ENCODE data around the gene HPCA. TPM values are rescaled to one million over a fixed set of nuclear protein-coding genes. Genes with fewer than 3 reads are reported as not detected.

Gene HPCA
- total RNA-seq, 1 experiment from 2014 or later: not detected

DNA sequence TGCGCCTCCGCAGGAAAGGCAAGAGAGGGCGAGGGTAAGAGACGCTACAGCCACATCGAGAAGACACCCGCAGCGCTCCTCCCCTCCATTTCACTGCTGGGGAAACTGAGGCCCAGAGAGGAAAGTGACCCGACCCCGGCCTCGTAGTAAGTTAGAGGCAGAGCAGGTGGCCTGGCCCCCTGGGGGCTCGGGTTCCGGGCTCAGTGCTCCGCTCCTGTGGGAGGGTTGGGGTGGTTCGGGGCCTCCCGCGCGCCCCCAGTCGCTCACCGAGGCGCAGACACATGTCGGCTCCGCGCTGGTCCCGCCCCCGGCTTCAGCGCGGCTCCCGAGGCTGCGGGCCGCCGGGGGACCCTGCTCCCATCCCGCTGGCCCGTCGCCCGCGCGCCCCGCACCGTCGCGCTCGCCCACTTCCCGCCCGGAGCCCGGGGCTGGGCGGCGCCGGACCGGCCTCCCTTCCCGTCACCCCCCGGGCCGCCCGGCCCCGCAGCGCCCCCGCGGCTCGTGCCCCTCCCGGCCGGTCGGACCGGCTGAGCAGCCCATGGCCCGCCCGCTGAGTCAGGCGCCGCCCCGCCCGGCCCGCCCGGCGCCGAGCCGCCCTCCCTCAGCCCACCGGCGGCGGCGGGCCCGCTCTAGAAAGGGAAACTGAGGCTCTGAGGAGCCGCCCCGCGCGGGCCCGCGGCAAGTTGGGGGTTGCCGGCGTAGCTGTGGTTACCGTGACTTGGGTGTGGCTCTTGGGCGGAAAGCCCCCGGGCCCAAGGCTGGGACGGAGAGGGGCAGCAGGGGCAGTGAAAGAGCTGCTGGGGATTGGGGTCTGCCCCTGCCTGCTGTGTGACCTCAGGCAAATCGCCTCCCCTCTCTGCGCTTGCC is 14.9 kb downstream of the HPCA start, which contains the start of gene TMEM54:
Gene TMEM54 (minus strand): TSS at position 434 of the 867 bp plus-strand sequence. CDS start 151 bp downstream, at position 283.
- no peaks in the 10 kb centered on the region for H3K27me3 Mint-ChIP-seq (ENCODE audit: unreplicated experiment)
- BruUV-seq (replicated peaks): TSS peak; percentile 63
- peaks cover 26% of the 10 kb centered on the region for H3K36me3 Mint-ChIP-seq (ENCODE audit: insufficient read depth, unreplicated experiment)
- CTCF ChIA-PET: interaction anchor here (0.6 kb wide), 1 partner anchor 380 kb away, joined by 3 read pairs; no protein-coding TSS in a partner anchor
- H3K4me3 Mint-ChIP-seq (ENCODE audit: low read depth, unreplicated experiment): peak within 1 kb of the TSS; percentile 81
- intact Hi-C loops (cut with micrococcal nuclease; ENCODE audit: unreplicated experiment): no loop called here
- H3K9me3 Mint-ChIP-seq (ENCODE audit: low read depth, unreplicated experiment): no peaks in the 10 kb centered on the region
- DNase-seq: peak; percentile 87
- TF ChIP-seq, protein P1, sequence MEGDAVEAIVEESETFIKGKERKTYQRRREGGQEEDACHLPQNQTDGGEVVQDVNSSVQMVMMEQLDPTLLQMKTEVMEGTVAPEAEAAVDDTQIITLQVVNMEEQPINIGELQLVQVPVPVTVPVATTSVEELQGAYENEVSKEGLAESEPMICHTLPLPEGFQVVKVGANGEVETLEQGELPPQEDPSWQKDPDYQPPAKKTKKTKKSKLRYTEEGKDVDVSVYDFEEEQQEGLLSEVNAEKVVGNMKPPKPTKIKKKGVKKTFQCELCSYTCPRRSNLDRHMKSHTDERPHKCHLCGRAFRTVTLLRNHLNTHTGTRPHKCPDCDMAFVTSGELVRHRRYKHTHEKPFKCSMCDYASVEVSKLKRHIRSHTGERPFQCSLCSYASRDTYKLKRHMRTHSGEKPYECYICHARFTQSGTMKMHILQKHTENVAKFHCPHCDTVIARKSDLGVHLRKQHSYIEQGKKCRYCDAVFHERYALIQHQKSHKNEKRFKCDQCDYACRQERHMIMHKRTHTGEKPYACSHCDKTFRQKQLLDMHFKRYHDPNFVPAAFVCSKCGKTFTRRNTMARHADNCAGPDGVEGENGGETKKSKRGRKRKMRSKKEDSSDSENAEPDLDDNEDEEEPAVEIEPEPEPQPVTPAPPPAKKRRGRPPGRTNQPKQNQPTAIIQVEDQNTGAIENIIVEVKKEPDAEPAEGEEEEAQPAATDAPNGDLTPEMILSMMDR (IDR thresholded peaks at IDR 0.05; ENCODE audit: unreplicated experiment): no peak
- peak within 1 kb of the TSS; percentile 79 for H3K27ac Mint-ChIP-seq (ENCODE audit: unreplicated experiment)
- H3K4me1 Mint-ChIP-seq (ENCODE audit: low read depth, unreplicated experiment): peaks cover 17% of the 10 kb centered on the region

DNA sequence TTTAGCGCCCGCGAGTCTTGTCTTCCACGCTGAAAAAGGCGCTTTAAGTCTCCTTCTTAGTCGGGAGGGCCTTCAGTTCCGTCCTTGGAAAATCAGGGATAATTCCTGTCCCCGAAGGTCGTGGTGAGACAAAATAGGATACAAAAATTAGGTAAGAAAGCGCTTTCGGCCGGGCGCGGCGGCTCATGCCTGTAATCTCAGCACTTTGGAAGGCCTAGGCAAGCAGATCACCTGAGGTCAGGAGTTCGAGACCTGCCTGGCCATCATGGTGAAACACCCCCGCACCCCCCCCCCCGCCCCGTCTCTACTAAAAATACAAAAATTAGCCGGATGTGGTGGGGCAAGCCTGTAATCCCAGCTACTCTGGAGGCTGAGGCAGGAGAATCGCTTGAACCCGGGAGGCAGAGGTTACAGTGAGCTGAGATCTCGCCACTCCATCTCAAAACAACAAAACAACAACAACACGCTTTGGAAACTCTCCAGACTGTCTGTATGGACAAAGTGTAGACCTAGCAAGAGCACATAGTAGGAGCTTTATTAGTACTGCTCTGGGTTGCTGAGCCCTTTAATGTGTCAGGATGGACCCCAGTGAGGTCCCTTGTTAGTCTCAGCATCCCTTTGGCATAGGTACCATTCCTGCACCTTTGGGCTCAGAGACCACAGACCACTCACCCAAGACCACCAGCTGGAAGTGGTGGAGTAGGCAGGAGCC is 15.7 kb downstream of the HPCA start:
- CTCF ChIA-PET: interaction anchor here (0.6 kb wide), 1 partner anchor 381 kb away, joined by 3 read pairs; no protein-coding TSS in a partner anchor
- TF ChIP-seq, protein P1 (IDR thresholded peaks at IDR 0.05; ENCODE audit: unreplicated experiment): no peak
- H3K27ac Mint-ChIP-seq (ENCODE audit: unreplicated experiment): peak overlapping the region; percentile 79
- peaks cover 22% of the 10 kb centered on the region for H3K36me3 Mint-ChIP-seq (ENCODE audit: insufficient read depth, unreplicated experiment)
- no peaks in the 10 kb centered on the region for H3K27me3 Mint-ChIP-seq (ENCODE audit: unreplicated experiment)
- intact Hi-C loops (cut with micrococcal nuclease; ENCODE audit: unreplicated experiment): no loop called here
- H3K4me1 Mint-ChIP-seq (ENCODE audit: low read depth, unreplicated experiment): peaks cover 11% of the 10 kb centered on the region
- H3K9me3 Mint-ChIP-seq (ENCODE audit: low read depth, unreplicated experiment): no peaks in the 10 kb centered on the region
- no TSS peak for BruUV-seq (replicated peaks)
- no peak for DNase-seq
- H3K4me3 Mint-ChIP-seq (ENCODE audit: low read depth, unreplicated experiment): peak overlapping the region; percentile 81

DNA sequence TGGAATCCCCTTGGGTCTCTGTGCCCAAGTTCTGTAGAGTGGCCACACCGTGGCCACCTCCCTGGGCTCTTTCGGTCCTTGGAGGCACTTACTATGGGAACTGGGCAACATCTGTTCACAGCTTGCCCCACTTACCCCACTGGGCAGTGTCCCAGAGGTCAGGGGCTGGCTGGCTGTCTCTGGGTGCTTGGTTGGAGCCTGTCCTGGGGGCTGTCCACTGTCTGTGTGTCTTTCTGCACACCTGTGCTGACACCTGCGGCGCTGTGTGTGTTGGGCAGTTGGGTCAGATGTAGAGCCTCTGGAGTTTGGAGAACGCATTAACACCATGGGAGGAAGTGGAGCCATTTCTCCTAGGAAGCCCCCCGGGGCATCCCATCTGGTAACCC is 16.2 kb downstream of the HPCA start:
- intact Hi-C loops (cut with micrococcal nuclease; ENCODE audit: unreplicated experiment): no loop called here

More for the DNA sequence above, 16.2 kb downstream of the HPCA start:
- no TSS peak for BruUV-seq (replicated peaks)
- Mint-ChIP-seq H3K4me1 (ENCODE audit: low read depth, unreplicated experiment) (peaks cover 11% of the 10 kb centered on the region), H3K36me3 (ENCODE audit: insufficient read depth, unreplicated experiment) (peaks cover 22% of the 10 kb centered on the region), H3K27me3 (ENCODE audit: unreplicated experiment) (no peaks in the 10 kb centered on the region), H3K27ac (ENCODE audit: unreplicated experiment) (no peak overlapping the region), H3K9me3 (ENCODE audit: low read depth, unreplicated experiment) (no peaks in the 10 kb centered on the region), H3K4me3 (ENCODE audit: low read depth, unreplicated experiment) (peak overlapping the region; percentile 81)
- TF ChIP-seq, protein P1 (IDR thresholded peaks at IDR 0.05; ENCODE audit: unreplicated experiment): no peak
- DNase-seq: no peak
- CTCF ChIA-PET: no interaction called here
